Measurements from ENCODE around the gene PIK3C2A. TPM values are rescaled to one million over a fixed set of nuclear protein-coding genes. Genes with fewer than 3 reads are reported as not detected.
A peak's percentile ranks its signal among the peaks of the same experiment; 100 is the strongest.

PIK3C2A gene
- total RNA-seq, 2 donors from 2014 or later = 22.3 to 40.4 TPM

DNA sequence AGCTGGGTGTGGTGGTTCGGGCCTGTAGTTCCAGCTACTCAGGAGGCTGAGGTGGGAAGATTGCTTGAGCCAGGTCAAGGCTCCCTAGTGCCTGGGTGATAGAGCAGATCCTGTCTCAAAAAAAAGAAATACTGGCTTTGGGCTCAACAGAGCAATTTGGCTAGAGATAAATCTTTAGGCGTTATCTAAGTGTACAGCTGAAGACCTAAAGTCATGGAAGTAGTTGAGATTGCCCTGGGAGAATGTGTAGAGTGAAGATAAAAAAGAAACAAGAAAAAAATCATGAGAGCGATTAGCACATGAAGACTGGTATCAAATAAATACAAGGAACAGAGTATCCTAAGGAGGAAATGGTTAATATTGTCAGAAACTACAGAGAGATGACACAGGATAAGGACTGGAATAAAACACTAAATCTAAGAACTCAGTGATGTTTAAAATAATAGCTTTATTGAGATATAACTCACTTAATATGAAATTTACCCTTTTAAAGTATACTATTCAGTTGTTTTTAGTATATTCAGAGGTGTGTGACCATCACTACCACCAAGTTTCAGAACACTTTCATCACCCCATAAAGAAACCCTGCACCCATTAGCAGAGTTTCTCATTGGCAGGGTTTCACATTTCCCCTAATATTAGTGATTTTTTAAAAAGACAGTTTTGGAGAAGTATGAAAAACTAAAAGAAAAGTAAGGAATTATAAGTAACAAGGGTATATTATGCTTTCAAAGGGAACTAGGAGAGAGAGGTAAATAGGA, 20.7 kb downstream of the PIK3C2A start:
- Mint-ChIP-seq H3K27ac (no peak overlapping the region), H3K9me3 (no peaks in the 10 kb centered on the region), H3K4me1 (peaks cover 10% of the 10 kb centered on the region), H3K4me3 (no peak overlapping the region), H3K27me3 (no peaks in the 10 kb centered on the region), H3K36me3 (ENCODE audit: low read depth) (peaks cover 18% of the 10 kb centered on the region)
- no peak for ATAC-seq (replicated peaks)

DNA sequence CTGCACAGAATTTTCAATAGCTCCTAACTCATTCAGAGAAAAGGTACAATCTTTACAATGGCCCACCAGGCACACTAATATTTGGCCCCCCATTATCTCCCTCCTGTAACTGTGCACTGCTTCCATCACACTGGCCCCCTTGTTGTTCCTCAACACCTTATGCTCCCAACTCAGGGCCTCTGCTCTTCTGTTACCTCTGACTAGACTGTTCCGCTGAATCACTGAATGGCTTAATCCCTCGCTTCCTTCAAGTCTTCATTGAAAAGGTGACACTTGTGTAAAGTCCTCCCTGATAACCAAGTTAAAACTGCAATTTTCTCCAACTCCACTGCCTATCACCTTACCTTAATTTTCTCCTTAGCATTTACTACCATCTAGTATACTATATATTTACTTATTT, 21.8 kb downstream of the PIK3C2A start:
- Mint-ChIP-seq H3K27me3 (no peaks in the 10 kb centered on the region), H3K4me1 (peaks cover 10% of the 10 kb centered on the region), H3K9me3 (no peaks in the 10 kb centered on the region), H3K4me3 (no peak overlapping the region), H3K36me3 (ENCODE audit: low read depth) (peaks cover 11% of the 10 kb centered on the region), H3K27ac (no peak overlapping the region)
- ATAC-seq (replicated peaks) = no peak

DNA sequence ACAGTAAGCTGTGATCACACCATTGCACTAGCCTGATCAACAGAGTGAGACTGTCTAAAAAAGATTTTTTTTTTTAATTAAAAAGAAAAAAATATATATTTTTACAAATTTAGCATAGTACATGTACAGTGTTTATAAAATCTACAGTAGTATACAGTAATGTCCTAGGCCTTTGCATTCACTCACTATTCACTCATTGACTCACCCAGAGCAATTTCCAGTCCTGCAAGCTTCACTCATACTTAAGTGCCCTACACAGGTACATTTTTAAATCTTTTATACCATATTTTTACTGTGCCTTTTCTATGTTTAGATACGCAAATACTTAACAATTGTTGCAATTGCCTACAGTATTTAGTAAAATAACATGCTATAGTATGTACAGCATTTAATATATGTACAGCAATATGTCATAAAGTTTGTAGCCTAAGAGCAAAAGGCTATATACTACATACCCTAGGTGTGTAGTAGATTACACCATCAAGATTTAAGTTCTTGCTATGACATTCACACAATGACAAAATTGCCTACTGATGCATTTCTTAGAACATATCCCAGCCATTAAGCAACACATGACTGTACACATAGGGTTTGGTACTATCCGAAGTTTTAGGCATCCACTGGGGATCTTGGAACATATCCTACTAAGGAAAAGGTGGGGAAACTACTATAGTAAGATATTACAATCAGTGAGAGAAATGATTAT, 22.8 kb downstream of the PIK3C2A start:
- Mint-ChIP-seq H3K4me3 (no peak overlapping the region), H3K9me3 (no peaks in the 10 kb centered on the region), H3K4me1 (peaks cover 10% of the 10 kb centered on the region), H3K27ac (no peak overlapping the region), H3K27me3 (no peaks in the 10 kb centered on the region), H3K36me3 (ENCODE audit: low read depth) (peaks cover 11% of the 10 kb centered on the region)
- no peak for ATAC-seq (replicated peaks)

DNA sequence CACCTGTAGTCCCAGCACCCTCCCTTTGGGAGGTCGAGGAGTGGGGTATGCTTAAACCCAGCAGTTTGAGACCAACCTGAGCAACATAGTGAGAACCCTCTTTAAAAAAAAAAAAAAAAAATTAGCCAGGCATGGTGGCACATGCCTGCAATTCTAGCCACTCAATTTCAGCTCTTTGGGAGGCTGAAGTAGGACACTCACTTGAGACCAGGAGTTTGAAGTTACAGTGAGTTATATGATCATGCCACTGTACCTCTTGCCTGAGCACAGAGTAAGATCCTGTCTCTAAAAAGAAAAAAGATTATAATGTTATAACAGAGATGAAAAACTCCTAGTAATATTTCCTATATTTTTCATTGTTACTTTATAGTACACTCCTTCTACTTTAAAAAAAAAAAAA, 23.9 kb downstream of the PIK3C2A start:
- peaks cover 10% of the 10 kb centered on the region for H3K4me1 Mint-ChIP-seq

DNA sequence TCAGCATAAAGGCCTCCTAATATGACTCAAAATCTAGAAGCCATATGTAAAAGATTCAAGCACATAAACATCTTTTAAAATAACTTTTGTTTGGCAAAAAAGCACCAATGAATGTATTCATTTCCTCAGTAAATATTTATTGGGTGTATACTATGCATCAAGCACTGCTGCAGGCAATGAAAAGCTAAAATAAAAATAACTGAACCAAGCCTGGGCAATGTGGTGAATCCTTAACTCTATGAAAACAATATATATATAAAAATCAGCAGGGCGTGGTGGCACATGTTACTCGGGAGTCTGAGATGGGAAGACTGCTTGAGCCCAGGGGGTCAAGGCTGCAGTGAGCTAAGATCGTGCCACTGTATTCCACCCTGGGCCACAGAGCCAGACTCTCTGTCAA, 27.8 kb downstream of the PIK3C2A start:
- ATAC-seq (replicated peaks) = no peak
- H3K36me3 Mint-ChIP-seq (ENCODE audit: low read depth) = no peaks in the 10 kb centered on the region
- no peak overlapping the region for H3K27ac Mint-ChIP-seq
- no peak overlapping the region for H3K4me3 Mint-ChIP-seq
- H3K9me3 Mint-ChIP-seq = no peaks in the 10 kb centered on the region
- no peaks in the 10 kb centered on the region for H3K4me1 Mint-ChIP-seq
- H3K27me3 Mint-ChIP-seq = no peaks in the 10 kb centered on the region

More for the DNA sequence above, 23.9 kb downstream of the PIK3C2A start:
- H3K27me3 Mint-ChIP-seq = no peaks in the 10 kb centered on the region
- no peak overlapping the region for H3K4me3 Mint-ChIP-seq
- no peaks in the 10 kb centered on the region for H3K9me3 Mint-ChIP-seq
- no peak for ATAC-seq (replicated peaks)
- H3K36me3 Mint-ChIP-seq (ENCODE audit: low read depth) = peaks cover 11% of the 10 kb centered on the region
- no peak overlapping the region for H3K27ac Mint-ChIP-seq

DNA sequence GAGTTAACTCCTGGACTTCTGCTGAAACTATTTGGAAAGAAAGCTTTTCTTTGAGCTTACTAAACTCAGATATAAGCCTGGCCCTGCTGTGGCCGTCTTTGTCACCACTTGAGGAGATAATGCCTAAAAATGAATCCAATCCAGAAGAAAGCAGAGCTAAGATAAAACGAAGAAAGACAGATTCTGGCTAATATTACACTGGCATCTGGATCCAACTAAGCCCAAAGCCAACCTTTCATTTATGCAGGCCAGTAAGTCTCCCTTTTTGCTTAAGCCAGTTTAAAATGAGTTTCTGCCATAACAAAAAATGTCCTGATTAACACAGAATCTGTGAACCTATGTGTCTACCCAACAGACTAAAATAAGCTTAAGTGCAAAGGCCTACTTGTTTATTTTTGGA, 34.5 kb downstream of the PIK3C2A start:
- H3K36me3 Mint-ChIP-seq (ENCODE audit: low read depth) = peaks cover 17% of the 10 kb centered on the region
- peaks cover 4% of the 10 kb centered on the region for H3K4me1 Mint-ChIP-seq
- H3K9me3 Mint-ChIP-seq = no peaks in the 10 kb centered on the region
- H3K4me3 Mint-ChIP-seq = no peak overlapping the region
- H3K27me3 Mint-ChIP-seq = no peaks in the 10 kb centered on the region
- H3K27ac Mint-ChIP-seq = no peak overlapping the region
- no peak for ATAC-seq (replicated peaks)

DNA sequence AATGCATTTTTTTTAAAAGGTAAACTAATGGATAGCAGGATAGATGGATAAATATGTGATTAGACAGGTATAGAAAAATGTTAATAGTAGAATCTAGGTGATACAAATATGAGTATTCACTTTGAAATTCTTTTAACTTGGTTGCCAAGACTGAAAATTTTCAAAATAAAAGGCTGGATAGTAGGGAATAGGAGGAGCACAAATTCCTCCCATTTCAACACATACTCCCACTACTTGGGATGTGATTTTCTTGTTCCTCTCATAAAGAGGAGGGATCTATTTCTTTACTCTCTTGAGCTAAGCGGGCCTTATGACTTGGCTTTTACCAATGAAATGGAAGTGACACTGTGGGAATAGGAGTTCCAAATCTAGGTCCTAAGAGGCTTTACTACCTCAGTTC, 35.9 kb downstream of the PIK3C2A start:
- no peak overlapping the region for H3K4me3 Mint-ChIP-seq
- H3K4me1 Mint-ChIP-seq = peaks cover 4% of the 10 kb centered on the region
- H3K27me3 Mint-ChIP-seq = no peaks in the 10 kb centered on the region
- H3K9me3 Mint-ChIP-seq = no peaks in the 10 kb centered on the region
- no peak for ATAC-seq (replicated peaks)
- H3K36me3 Mint-ChIP-seq (ENCODE audit: low read depth) = peaks cover 31% of the 10 kb centered on the region
- no peak overlapping the region for H3K27ac Mint-ChIP-seq

DNA sequence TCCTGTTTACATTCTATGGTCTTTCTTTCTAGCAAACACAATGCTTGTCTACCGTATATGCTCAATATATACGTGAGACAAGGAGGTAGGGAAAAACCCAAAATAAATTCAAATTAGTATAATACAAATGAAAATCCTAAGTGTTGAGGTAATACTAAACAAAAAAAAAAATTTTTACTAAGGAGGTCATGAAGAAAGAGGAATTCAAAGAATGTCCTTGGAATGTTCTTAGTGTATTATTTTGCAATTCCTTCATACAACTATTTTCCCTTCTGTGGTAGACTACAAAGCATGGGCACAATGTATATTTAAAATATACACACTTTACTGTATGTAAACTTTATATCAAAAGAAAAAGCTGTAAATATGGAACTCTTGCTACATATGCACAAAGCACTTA, 36.4 kb downstream of the PIK3C2A start:
- H3K9me3 Mint-ChIP-seq = no peaks in the 10 kb centered on the region
- no peak overlapping the region for H3K4me3 Mint-ChIP-seq
- no peaks in the 10 kb centered on the region for H3K27me3 Mint-ChIP-seq
- peaks cover 4% of the 10 kb centered on the region for H3K4me1 Mint-ChIP-seq
- no peak for ATAC-seq (replicated peaks)
- H3K36me3 Mint-ChIP-seq (ENCODE audit: low read depth) = peaks cover 33% of the 10 kb centered on the region
- no peak overlapping the region for H3K27ac Mint-ChIP-seq

DNA sequence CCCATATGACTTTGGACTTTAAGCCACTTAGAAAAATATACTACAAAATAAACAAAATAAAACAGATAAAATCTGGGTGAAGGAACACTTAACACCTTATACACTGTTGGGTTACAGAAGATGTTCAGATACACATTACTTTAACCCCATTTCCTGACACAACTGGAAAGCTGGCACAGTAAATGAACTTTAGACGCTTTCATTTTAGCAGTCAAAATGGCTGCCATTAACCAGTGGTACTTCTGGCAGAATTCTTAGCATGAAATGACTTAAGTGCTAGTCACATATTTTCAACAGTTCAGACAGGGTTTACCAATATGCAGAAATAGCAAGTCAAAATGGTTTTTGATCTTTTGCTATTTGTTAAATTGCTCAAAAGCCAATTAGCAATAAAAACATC, 37.9 kb downstream of the PIK3C2A start:
- Mint-ChIP-seq H3K36me3 (ENCODE audit: low read depth) (peaks cover 33% of the 10 kb centered on the region), H3K4me3 (no peak overlapping the region), H3K9me3 (no peaks in the 10 kb centered on the region), H3K4me1 (peaks cover 4% of the 10 kb centered on the region), H3K27ac (no peak overlapping the region), H3K27me3 (no peaks in the 10 kb centered on the region)
- ATAC-seq (replicated peaks) = no peak

DNA sequence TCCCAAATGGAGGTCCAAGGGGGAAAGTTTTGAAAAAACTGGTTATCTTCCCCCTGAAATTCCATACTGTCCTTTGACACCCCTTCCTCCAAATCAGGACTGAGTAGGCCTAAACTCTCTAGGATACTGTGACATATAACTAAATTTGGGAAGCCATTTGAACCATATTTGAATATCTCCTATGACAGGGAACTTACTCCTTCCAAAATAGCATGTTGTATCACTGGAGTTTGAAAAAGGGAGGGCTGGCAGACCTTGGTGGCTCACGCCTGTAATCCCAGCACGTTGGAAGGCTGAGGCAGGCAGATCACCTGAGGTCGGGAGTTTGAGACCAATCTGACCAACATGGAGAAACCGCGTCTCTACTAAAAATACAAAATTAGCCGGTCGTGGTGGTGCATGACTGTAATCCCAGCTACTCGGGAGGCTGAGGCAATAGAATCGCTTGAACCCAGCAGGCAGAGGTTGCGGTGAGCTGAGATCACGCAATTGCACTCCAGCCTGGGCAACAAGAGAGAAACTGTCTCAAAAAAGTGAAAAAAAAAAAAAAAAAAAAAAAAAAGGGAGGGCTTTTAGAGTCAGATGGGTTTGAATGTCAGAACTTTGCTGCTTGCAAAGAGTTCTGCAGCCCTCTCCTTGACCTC, 42.4 kb downstream of the PIK3C2A start:
- Mint-ChIP-seq H3K9me3 (no peaks in the 10 kb centered on the region), H3K27me3 (no peaks in the 10 kb centered on the region), H3K27ac (no peak overlapping the region), H3K36me3 (ENCODE audit: low read depth) (peaks cover 33% of the 10 kb centered on the region), H3K4me3 (no peak overlapping the region), H3K4me1 (peaks cover 22% of the 10 kb centered on the region)
- no peak for ATAC-seq (replicated peaks)

DNA sequence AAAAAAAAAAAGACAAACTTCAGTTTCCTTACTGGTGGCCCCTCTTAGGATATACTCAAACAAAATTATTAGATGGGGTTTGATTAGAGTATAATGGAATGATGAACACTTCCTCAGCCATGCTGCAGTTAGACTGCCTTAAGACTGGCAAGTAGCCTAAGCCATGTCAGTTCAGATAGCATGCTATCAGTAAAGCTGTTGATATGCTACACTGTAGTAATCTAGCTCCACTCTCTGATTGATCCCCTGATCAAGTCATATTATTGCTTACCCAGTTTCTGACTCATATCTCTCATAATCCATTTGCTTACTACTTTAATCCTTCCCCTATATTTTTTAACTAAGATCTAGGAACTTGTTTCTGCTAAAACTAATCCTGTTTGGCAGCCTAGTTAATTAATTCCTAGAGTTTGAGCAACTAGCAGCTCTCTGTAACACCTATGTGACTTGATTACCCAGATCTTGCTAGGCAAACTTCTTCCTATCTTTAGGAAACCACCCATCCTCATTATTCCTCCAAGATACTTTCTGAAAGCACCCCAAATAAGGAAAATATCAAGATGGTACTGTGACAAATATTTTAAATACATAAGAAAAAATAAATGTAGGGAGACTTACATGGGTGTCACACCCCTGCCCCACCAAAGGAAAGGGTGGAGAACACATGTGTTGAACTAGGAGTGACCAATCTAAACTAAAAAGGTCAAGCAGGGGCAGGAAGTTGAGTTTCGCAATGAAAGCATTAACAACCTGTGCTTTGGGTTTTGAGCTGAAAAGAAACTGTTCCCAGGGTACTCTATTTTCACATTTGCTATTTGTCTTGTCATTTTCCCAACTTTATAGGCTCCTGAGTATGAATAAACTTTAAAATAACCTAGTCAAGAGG, 43.2 kb downstream of the PIK3C2A start:
- peaks cover 27% of the 10 kb centered on the region for H3K4me1 Mint-ChIP-seq
- ATAC-seq (replicated peaks) = no peak
- no peaks in the 10 kb centered on the region for H3K27me3 Mint-ChIP-seq
- no peak overlapping the region for H3K27ac Mint-ChIP-seq
- peaks cover 35% of the 10 kb centered on the region for H3K36me3 Mint-ChIP-seq (ENCODE audit: low read depth)
- no peak overlapping the region for H3K4me3 Mint-ChIP-seq
- no peaks in the 10 kb centered on the region for H3K9me3 Mint-ChIP-seq

DNA sequence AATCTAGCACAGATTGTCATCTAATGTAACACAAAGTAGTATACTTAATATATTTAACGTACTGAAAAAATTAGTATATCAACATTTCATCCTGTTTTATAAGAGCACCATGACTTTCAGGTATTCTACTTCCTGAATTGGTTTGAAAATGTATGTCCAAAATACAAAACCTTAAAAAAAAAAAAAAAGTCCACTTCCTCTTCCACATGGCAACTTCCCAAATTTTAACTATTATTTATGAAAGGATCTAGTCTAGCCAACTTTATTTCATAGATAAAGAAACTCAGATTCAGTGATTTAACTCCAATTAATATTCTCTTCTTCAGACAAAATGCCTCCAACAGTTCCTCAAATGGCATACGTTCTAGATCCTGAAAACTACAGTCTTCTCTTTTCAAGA, 44.0 kb downstream of the PIK3C2A start:
- Mint-ChIP-seq H3K36me3 (ENCODE audit: low read depth) (peaks cover 26% of the 10 kb centered on the region), H3K4me3 (no peak overlapping the region), H3K9me3 (no peaks in the 10 kb centered on the region), H3K27me3 (no peaks in the 10 kb centered on the region), H3K4me1 (peaks cover 24% of the 10 kb centered on the region), H3K27ac (peak overlapping the region; percentile 9)
- no peak for ATAC-seq (replicated peaks)

DNA sequence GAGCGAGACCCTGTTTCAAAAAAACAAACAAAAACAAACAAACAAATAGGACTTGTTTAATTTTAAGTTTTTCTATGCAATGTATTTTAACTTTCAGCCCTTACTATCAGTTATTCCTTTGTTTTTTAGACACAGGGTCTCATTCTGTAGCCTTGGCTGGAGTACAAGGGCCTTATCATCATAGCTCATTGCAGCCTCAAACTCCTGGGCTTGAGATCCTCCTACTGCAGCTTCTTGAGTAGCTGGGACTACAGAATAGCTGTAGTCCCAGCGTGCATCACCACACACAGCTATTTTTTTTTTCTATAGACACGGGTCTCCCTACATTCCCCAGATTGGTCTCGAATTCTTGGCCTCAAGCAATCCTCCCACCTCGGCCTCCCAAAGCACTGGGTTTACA, 44.5 kb downstream of the PIK3C2A start:
- H3K27ac Mint-ChIP-seq = peak overlapping the region; percentile 9
- H3K27me3 Mint-ChIP-seq = no peaks in the 10 kb centered on the region
- ATAC-seq (replicated peaks) = no peak
- no peaks in the 10 kb centered on the region for H3K9me3 Mint-ChIP-seq
- H3K4me1 Mint-ChIP-seq = peaks cover 23% of the 10 kb centered on the region
- no peak overlapping the region for H3K4me3 Mint-ChIP-seq
- peaks cover 22% of the 10 kb centered on the region for H3K36me3 Mint-ChIP-seq (ENCODE audit: low read depth)

DNA sequence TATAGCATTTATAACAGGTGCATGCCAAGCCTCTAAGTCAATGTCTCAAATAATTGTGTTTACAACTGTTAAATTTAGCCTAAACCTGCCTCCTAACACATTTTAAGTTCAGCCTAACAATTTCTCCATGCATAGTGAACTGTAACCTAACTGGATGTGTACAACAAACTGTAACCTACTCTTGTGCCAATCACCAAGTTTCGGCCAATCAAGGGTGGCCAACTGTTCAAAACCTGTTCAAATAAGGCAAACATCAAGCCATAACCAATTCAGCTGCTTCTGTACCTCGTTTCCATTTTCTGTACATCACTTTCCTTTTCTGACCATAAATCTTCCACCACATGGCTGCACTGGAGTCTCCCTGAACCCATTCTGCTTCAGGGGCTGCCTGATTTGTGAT, 45.4 kb downstream of the PIK3C2A start:
- ATAC-seq (replicated peaks) = no peak
- H3K36me3 Mint-ChIP-seq (ENCODE audit: low read depth) = peaks cover 12% of the 10 kb centered on the region
- H3K4me3 Mint-ChIP-seq = no peak overlapping the region
- peaks cover 23% of the 10 kb centered on the region for H3K4me1 Mint-ChIP-seq
- H3K27ac Mint-ChIP-seq = peak overlapping the region; percentile 6
- no peaks in the 10 kb centered on the region for H3K27me3 Mint-ChIP-seq
- no peaks in the 10 kb centered on the region for H3K9me3 Mint-ChIP-seq

Data from activated T-helper 17 cell treated with anti-CD3 and anti-CD28 coated beads, Interleukin-2, amount 50 U/mL, for 72 hours (primary cell).